HG02981 (cell line): ENCODE measurements around the gene PRKAG3.
"Not testable (repeated sequence)": the region's sequence is repeated elsewhere in the genome, so short reads cannot be mapped to it uniquely, and the experiment has no call there.

Experiments
- ATAC-seq: cut with Tn5 transposase; IDR thresholded peaks from one replicate; pipeline ENCODE4 v1.9.1; 2021; ENCODE audit warnings: mild to moderate bottlenecking, moderate library complexity; ENCODE audit not compliant: unreplicated experiment

PRKAG3 gene

GRCh38 chr2:218785103-218785502 is 46.5 kb downstream of the PRKAG3 start:
- no peak for ATAC-seq

- ATAC-seq = no peak
Measured at GRCh38 chr2:218783688-218784087, 47.9 kb downstream of the PRKAG3 start.

GRCh38 chr2:218782528-218782844 is 49.1 kb downstream of the PRKAG3 start:
- ATAC-seq = no peak

- no peak for ATAC-seq
Measured at GRCh38 chr2:218781691-218782527, 49.7 kb downstream of the PRKAG3 start, which contains the start of gene CYP27A1. Gene CYP27A1, plus strand, starts transcription at chr2:218782147. Its CDS starts 36 bp downstream, at chr2:218782183.

- no peak for ATAC-seq
Measured at GRCh38 chr2:218780851-218781690, 50.5 kb downstream of the PRKAG3 start.

GRCh38 chr2:218780046-218780445 is 51.6 kb downstream of the PRKAG3 start:
- no peak for ATAC-seq

GRCh38 chr2:218777276-218777990 is 54.2 kb downstream of the PRKAG3 start:
- no peak for ATAC-seq

GRCh38 chr2:218776488-218776887 is 55.1 kb downstream of the PRKAG3 start:
- ATAC-seq = no peak

- ATAC-seq = no peak
Measured at GRCh38 chr2:218773881-218774280, 57.7 kb downstream of the PRKAG3 start.

- not testable (repeated sequence) for ATAC-seq
Measured at GRCh38 chr2:218772759-218773158, 58.8 kb downstream of the PRKAG3 start.
